HepG2 (cell line): Measurements from ENCODE around the gene PRMT5. TPM values are rescaled to one million over a fixed set of nuclear protein-coding genes. Genes with fewer than 3 reads are reported as not detected.

ENCODE experiments used
- ARNT ChIP-seq: fragments of 450-650 bp; IDR thresholded peaks from 2 replicates; pipeline ENCODE4 v1.6.1; 2017
- CEBPZ ChIP-seq: IDR thresholded peaks from 2 replicates; pipeline ENCODE4 v1.6.1; 2012; ENCODE audit warnings: low read length, improper control_type of control experiment
- CREB1 ChIP-seq, 2 experiments: fragments of 450-650 bp in 1 of 2; IDR thresholded peaks; 2 replicates each; pipeline ENCODE4 v1.6.1; 2016 to 2017; ENCODE audit warnings: control low read depth in 1 of 2, mild to moderate bottlenecking in 1 of 2, missing compliant biosample characterization in 1 of 2, missing genetic modification characterization in 1 of 2
- ESRRA ChIP-seq: sonication (generic); formaldehyde crosslinking; IDR thresholded peaks from 2 replicates; pipeline ENCODE4 v1.5.1; 2020; ENCODE audit warnings: mild to moderate bottlenecking, low read depth, missing genetic modification reagents
- FOXK2 ChIP-seq: fragments of 450-650 bp; IDR thresholded peaks from 2 replicates; pipeline ENCODE4 v1.6.1; 2016
- MAX ChIP-seq: IDR thresholded peaks from 2 replicates; pipeline ENCODE4 v1.6.1; 2012; ENCODE audit warnings: inconsistent platforms
- NBN ChIP-seq: fragments of 450-650 bp; conservative IDR thresholded peaks from 2 replicates; pipeline ENCODE4 v1.6.1; 2017
- PHF21A ChIP-seq: sonication (generic); formaldehyde crosslinking; IDR thresholded peaks from 2 replicates; pipeline ENCODE4 v1.5.0; 2020; ENCODE audit warnings: mild to moderate bottlenecking, missing genetic modification reagents
- SRSF4 ChIP-seq: fragments of 200-400 bp; formaldehyde crosslinking; IDR thresholded peaks from one replicate; pipeline ENCODE4 v1.6.1; 2018; ENCODE audit warnings: mild to moderate bottlenecking, low read depth, low read length, moderate library complexity; ENCODE audit not compliant: poor library complexity, severe bottlenecking
- TP53 ChIP-seq: sonication (generic); formaldehyde crosslinking; conservative IDR thresholded peaks from 2 replicates; pipeline ENCODE4 v1.4.0; 2020; ENCODE audit warnings: missing genetic modification reagents
- TRIM24 ChIP-seq: sonication (generic); formaldehyde crosslinking; IDR thresholded peaks from 2 replicates; pipeline ENCODE4 v1.8.0; 2022; ENCODE audit warnings: mild to moderate bottlenecking, missing genetic modification reagents
- U2AF2 ChIP-seq: fragments of 200-400 bp; formaldehyde crosslinking; IDR thresholded peaks from 2 replicates; pipeline ENCODE4 v1.6.1; 2017; ENCODE audit warnings: low read depth, mild to moderate bottlenecking, low read length
- ZFP36 ChIP-seq: fragments of 150-350 bp; IDR thresholded peaks from 2 replicates; pipeline ENCODE4 v1.6.1; 2018; ENCODE audit warnings: borderline replicate concordance, low read length, low read depth; ENCODE audit not compliant: partially characterized antibody
- ZFP36L2 ChIP-seq: sonication (generic); formaldehyde crosslinking; IDR thresholded peaks from 2 replicates; pipeline ENCODE4 v1.4.0; 2020; ENCODE audit warnings: missing genetic modification reagents
- ZNF33B ChIP-seq: sonication (generic); formaldehyde crosslinking; IDR thresholded peaks from 2 replicates; pipeline ENCODE4 v1.5.1; 2020; ENCODE audit warnings: mild to moderate bottlenecking, missing genetic modification reagents
- ZNF879 ChIP-seq: sonication (generic); formaldehyde crosslinking; IDR thresholded peaks from 2 replicates; pipeline ENCODE4 v1.8.1; 2023; ENCODE audit warnings: missing genetic modification reagents
- polyA plus RNA-seq, 8 experiments: library from polyadenylated mRNA; depleted of rRNA in 3 of 8; stranded (reverse) in 7 of 8; unstranded in 1 of 8; fragments of >200 nt; fragmentation: Illumina TruSeq in 4 of 8; extraction: Trizol in 4 of 8; gene quantifications; 2 replicates each; pipeline versions ENCODE4 v1.2.1 to v1.2.3, GENCODE V29; 2011 to 2016; ENCODE audit warnings: low read depth in 4 of 8, missing spikeins in 1 of 8, mixed read lengths in 1 of 8; ENCODE audit not compliant: insufficient read depth in 1 of 8
- total RNA-seq, 5 experiments: library from RNA; depleted of rRNA; stranded (reverse); fragments of >200 nt; fragmentation: Illumina TruSeq; extraction: Trizol; gene quantifications; 2 replicates each; pipeline ENCODE4 v1.2.3, GENCODE V29; 2016; ENCODE audit warnings: low read depth in 1 of 5
- TF ChIP-seq, protein P1 (sequence below), 2 experiments: fragments of 450-650 bp in 1 of 2; sonication (generic) in 1 of 2; formaldehyde crosslinking in 1 of 2; IDR thresholded peaks; 2 replicates each; pipeline versions ENCODE4 v1.6.1 to v1.8.0; 2016 to 2022; ENCODE audit warnings: antibody characterized with exemption in 1 of 2, mild to moderate bottlenecking in 1 of 2, missing genetic modification reagents in 1 of 2

PRMT5 gene
- total and polyA plus RNA-seq, 2 of the 13 experiments (the other 11 are each of a cell fraction or from before 2014, with no cell fraction given), result 210 to 354 TPM

DNA sequence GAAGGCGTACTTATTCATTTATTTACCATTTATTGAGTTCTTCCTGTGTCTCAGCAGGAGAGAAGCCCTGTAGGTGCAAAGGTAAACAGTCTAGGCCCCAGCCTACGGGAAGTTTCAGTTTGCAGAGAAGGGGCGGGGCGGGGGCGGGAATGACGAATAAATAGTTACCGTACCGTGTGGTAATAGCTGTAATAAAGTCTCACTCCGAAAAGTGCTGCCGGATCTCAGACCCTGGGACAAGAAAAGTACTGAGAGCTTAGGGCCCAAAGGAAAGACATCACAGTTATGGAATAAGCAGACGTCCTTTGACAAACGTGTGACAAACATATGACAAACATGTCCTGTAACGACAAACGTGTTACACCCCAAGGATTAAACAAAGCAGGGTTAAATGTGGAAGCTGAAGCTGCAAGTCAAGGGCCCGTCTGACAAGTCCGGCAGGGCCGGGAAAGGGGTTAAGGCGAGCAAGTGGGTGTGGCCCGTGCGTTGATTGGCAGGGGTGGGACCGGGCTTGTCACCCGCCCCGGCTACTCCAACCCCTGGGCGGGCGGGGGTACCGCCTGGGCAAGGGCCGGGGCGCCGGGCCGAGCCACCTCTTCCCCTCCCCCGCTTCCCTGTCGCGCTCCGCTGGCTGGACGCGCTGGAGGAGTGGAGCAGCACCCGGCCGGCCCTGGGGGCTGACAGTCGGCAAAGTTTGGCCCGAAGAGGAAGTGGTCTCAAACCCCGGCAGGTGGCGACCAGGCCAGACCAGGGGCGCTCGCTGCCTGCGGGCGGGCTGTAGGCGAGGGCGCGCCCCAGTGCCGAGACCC is 57.7 kb downstream of the PRMT5 start, which contains the start of gene LRP10 (continued):
- TF ChIP-seq ZNF879 (CRISPR knock-in tag) (peak; percentile 85; the same call in 1 of the 2 replicates), CREB1 (IDR thresholded peaks at IDR 0.05) (peak; percentile 82), CREB1 (CRISPR knock-in tag; IDR thresholded peaks at IDR 0.05) (no peak; the same call in 1 of the 2 replicates), NBN (no peak), ESRRA (CRISPR knock-in tag) (peak; percentile 65), PHF21A (CRISPR knock-in tag) (peak; percentile 96), U2AF2 (no peak), ZNF33B (CRISPR knock-in tag) (peak; percentile 85; the same call in 1 of the 2 replicates), FOXK2 (0 out of 2 replicates have a peak, but pooled peaks have one; percentile 35), SRSF4 (no peak), ZFP36L2 (peak; percentile 17; the same call in 1 of the 2 replicates), ZFP36 (no peak), ARNT (no peak), MAX (peak; percentile 32), TP53 (CRISPR knock-in tag) (0 out of 2 replicates have a peak, but pooled peaks have one; percentile 66), TRIM24 (CRISPR knock-in tag) (no peak), CEBPZ (no peak)
- TF ChIP-seq, protein P1, sequence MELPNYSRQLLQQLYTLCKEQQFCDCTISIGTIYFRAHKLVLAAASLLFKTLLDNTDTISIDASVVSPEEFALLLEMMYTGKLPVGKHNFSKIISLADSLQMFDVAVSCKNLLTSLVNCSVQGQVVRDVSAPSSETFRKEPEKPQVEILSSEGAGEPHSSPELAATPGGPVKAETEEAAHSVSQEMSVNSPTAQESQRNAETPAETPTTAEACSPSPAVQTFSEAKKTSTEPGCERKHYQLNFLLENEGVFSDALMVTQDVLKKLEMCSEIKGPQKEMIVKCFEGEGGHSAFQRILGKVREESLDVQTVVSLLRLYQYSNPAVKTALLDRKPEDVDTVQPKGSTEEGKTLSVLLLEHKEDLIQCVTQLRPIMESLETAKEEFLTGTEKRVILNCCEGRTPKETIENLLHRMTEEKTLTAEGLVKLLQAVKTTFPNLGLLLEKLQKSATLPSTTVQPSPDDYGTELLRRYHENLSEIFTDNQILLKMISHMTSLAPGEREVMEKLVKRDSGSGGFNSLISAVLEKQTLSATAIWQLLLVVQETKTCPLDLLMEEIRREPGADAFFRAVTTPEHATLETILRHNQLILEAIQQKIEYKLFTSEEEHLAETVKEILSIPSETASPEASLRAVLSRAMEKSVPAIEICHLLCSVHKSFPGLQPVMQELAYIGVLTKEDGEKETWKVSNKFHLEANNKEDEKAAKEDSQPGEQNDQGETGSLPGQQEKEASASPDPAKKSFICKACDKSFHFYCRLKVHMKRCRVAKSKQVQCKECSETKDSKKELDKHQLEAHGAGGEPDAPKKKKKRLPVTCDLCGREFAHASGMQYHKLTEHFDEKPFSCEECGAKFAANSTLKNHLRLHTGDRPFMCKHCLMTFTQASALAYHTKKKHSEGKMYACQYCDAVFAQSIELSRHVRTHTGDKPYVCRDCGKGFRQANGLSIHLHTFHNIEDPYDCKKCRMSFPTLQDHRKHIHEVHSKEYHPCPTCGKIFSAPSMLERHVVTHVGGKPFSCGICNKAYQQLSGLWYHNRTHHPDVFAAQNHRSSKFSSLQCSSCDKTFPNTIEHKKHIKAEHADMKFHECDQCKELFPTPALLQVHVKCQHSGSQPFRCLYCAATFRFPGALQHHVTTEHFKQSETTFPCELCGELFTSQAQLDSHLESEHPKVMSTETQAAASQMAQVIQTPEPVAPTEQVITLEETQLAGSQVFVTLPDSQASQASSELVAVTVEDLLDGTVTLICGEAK (IDR thresholded peaks at IDR 0.05), result no peak
- TF ChIP-seq, protein P1 (CRISPR knock-in tag; IDR thresholded peaks at IDR 0.05), result peak; percentile 74
